ENCODE measurements around the gene OR6B2.
"Not testable (repeated sequence)": the region's sequence is repeated elsewhere in the genome, so short reads cannot be mapped to it uniquely, and the experiment has no call there.

The OR6B2 gene

DNA sequence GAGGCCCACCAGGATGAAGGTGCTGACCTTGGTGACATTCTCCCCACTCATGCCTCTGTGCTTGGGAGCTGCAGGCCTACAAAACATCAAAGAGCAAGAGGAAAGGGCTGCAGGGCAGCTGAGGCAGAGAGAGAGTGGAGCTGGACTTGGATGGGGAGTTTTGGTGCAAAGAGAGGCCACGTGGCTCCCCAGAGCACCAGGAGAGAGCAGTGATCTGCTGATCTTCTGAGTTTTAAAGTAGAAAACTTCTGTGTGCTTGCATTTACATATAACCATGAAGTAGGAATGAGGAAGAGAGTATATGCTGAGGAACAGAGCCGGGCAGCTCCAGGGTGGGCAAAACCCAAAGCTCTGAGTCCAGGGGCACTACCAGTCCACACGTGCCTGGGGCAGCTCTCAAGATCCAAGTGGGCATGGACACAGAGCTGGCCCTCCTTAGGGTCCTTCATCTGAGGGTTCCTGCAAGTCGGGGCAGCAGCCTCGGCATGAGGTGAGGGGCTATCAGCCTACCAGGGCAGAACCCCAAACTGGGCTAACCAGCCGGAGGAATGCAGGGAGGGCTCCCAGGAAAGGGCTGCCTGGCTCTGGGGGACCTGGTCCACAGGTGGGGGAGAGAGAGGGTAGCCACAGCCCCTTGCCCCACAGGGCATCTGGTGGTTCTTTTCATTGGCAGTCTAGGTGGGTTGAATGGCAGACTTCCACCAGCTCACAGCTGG is at the start of gene OR6B2:
TSS of gene OR6B2 (minus strand) at position 51 of the 716 bp plus-strand sequence. CDS start at position 51, 0 bp downstream.
- DNase-seq = no peak

- no peak for DNase-seq
Observed at GRCh38 chr2:240078631-240079030, 48.4 kb upstream of the OR6B2 start.

GRCh38 chr2:240077442-240077841 is 47.2 kb upstream of the OR6B2 start:
- DNase-seq = no peak

DNA sequence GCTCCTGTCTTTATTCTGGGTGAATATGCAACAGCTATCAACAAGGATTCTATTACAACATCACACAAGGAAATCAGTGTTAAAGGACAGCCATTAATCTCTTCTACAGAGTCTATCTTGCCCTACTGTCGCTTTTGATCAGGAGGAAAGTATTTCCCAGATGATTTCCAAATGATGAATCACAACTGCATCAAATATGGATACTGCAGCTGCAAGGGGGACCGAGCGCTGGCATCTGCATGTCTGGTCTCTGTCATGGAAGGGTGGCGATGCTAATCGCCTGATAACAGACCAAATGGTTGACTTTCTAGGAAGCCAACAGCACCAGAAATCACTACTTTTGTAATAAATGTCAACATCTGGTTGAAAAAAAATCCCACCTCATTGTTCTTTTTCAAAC is 44.3 kb upstream of the OR6B2 start:
- DNase-seq = no peak

- no peak for DNase-seq
Observed at GRCh38 chr2:240070907-240071306, 40.7 kb upstream of the OR6B2 start.

- no peak for DNase-seq
Observed at GRCh38 chr2:240069829-240070228, 39.6 kb upstream of the OR6B2 start.

- DNase-seq = no peak
Observed at GRCh38 chr2:240068193-240068592, 38.0 kb upstream of the OR6B2 start.

DNA sequence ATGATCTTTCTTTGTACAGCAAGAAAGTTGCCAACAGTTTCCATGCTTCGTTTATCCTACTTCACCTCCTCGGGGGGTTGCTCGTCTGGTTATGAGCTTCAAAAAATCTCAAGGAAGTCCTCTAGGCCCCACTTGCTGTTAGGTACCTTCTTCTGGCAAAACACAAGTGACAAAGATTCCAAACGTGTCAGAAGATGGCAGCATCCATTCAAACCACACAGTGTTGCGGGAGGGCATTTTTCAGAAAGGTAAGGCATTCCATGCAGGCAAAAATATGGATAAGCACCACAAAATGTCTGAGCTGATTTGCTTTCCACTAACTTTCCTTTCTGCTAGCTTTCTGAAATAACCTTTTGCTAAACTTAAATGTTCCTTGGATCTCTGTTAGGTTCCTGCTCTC is 36.3 kb upstream of the OR6B2 start:
- no peak for DNase-seq

GRCh38 chr2:240064898-240065297 is 34.7 kb upstream of the OR6B2 start:
- DNase-seq = no peak

- DNase-seq = peak; percentile 38
Observed at GRCh38 chr2:240060977-240061591, 30.9 kb upstream of the OR6B2 start.

DNA sequence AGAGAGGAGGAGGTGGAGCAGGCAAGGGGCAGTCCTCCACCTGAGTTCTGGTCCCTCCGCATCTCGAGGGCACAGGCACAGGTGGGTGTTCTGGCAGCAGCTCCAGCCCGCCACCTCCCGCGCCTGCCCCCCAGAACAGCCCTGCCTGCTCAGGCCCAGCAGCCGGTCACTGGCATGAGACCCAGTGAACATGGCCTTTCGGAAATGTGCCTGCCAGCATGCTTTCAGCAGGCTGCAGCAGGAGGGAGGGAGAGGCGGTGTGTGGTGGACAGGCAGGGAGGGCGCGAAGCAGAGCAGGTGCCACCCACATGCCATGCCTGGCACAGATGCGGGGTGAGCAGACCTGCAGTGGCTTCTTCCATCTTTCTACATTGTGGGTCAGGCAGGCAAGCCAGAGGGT is 26.4 kb upstream of the OR6B2 start:
- DNase-seq = no peak

DNA sequence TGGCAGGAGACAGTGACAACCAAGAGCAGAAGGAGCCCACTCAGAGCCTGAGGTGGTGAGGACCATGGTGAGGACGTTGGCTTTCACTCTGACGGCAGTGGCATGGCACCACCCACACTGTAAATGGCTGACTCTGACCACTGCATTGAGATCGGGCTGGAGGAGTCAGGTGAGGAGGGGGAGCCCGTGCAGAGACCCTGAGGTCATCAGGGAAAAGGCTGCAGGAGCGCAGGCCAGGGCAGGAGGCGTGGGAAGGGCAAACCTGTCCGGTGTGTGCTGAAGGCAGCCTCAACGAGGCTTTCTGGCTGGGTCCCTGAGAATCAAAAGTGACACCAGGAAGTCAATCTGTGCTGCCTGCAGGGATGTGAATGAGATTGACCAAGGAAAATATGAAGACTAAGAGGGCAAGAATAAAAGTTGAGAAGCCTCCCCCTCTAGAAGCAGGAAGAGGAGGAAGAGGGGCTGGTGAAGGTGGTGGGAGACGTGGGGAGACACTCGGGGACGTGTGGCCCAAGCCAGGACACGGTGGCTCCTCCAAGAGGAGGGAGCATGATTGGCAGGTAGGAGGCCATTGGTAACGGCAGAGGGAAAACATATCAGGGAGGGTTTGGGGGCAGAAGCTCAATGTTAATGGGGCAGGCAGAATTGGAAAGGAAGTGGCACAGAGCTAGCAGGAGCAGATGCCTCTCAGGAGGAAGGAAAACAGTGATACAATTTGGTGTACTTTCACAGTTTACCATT is 25.1 kb upstream of the OR6B2 start:
- no peak for DNase-seq

GRCh38 chr2:240053173-240054155 is 23.2 kb upstream of the OR6B2 start, which contains the start of gene OR6B3:
Gene OR6B3, minus strand, starts transcription at chr2:240053521.
- no peak for DNase-seq

DNA sequence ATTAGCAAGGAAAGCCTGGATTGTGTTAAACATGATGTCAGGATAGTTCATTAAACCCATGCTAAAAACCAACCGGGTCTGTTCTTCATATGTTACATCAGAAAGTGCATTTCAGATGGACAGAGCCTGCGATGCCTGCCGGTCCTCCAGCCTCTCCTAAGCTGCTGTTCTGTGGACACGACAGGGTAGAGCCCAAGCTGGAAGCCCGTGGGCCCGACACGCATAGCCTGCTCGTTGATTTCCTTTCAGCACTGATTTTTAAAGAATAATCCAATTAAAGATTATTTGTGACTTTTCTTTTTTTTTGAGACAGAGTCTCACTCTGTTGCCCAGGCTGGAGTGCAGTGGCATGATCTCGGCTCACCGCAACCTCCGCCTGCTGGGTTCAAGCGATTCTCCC is 22.3 kb upstream of the OR6B2 start:
- no peak for DNase-seq

DNA sequence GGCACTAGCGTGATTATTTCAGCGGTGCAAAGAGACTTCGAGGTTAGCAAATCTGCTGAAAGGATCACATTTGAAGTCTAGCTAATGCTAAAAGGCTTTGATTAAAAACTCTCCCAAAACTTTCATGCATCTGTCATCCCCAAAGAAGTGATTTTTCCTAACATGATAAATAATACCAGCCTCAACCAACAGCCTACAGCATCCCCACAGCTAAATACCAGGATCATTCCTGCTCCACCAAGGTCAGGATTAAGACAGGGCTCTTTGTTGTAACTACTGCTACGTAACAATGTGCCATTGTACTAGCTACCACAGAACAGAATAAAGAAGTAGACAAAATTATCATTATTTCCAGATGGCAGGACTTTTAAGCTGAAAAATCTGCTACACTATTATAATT is 21.5 kb upstream of the OR6B2 start:
- no peak for DNase-seq

- DNase-seq = no peak
Observed at GRCh38 chr2:240050278-240050677, 20.0 kb upstream of the OR6B2 start.

DNA sequence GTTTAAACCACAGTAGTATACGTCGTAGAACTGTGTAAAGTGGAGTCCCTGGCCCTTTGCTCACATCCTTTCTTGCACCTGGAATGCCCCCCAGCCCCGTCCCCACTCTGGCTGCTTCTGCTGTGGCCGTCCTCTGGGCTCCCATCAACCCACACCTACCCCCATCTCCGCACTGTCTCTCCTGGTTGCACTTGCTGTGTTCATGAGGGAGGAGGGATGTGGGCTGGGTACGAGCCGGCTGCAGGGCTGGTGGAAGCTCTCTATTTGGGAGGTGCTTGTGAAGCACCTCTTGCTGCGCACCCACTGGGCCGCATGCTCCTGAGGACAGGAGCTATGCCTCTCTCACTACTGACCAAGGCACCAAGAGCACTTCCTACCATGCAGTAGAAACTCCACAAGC is 18.0 kb upstream of the OR6B2 start:
- no peak for DNase-seq

DNA sequence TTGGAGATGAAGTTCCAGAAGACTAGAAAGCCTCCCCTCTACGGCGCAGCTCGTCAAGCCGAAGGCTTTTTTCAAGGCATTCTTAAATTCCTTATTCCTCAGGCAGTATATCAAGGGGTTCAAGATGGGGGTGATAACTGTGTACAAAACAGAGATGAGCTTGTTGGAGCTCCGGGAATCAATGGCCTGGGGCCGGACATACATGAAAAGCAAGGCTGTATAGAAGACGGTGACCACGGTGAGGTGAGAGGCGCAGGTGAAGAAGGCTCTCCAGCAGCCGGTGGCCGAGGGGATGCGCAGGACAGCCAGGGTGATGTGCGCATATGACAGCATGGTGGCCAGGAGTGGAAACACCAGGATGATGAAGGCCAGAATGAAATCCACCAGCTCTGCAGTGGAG is 14.9 kb upstream of the OR6B2 start:
- no peak for DNase-seq

DNA sequence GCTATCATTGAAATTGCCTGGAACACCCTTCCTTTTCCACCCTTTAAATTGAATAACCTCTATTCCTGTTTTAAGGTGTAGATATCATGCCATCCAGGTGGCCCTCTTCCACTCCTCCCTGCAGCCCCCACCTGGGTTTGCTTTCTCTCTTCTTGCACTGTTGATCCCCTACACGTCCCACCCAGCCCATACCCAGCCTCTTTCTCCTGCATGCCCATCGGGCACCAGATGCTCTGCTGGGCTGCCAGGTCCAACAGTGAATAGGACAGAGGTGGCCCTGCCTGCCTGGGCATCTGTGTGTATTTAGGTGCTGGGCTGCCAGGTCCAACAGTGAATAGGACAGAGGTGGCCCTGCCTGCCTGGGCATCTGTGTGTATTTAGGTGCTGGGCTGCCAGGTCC is 13.9 kb upstream of the OR6B2 start:
- DNase-seq = not testable (repeated sequence)

DNA sequence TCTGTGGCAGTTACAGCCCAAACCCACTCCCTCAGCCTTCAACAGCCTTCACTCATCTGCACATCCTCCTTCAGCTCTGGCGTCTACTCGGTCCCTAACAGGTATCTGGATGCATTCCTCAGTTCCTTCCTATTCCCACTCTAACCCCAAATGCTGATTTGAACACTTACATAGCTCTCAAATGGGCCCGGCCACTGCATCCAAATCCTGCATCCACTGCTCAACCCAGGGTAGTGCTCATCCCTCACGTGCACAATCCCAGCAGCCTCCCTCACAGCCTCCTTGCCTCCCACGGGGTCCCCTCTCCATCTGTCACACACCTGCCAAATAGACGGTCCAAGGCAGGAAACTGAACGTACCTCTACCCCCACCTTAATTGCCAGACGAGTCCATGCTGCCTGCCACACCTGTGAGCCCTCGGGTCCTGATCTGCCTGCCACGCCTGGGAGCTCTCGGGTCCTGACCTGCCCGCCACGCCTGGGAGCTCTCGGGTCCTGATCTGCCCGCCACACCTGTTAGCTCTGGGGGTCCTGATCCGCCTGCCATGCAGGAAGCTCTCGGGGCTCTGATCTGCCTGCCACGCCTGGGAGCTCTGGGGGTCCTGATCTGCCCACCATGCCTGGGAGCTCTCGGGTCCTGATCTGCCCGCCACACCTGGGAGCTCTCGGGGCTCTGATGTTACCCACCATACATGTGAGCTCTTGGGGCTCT is 13.2 kb upstream of the OR6B2 start:
- no peak for DNase-seq

DNA sequence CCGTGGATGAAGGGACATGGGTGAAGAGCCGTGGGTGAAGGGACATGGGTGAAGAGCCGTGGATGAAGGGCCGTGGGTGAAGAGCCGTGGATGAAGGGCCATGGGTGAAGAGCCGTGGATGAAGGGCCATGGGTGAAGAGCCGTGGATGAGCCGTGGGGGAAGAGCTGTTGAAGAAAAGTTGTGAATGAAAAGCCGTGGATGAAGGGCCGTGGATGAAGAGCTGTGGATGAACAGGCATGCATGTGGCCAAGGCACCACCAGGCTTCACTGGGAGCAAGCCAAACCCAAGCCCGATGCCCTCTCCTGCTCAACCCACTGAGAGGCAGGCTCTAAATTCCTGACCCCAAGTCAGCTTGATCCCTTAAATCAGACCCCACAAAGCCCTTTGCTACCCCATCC is 12.5 kb upstream of the OR6B2 start:
- no peak for DNase-seq

- DNase-seq = no peak
Observed at GRCh38 chr2:240041363-240041762, 11.1 kb upstream of the OR6B2 start.
